HG03469 (cell line): ENCODE results near the gene STPG1.

ENCODE experiments used
- ATAC-seq: cut with Tn5 transposase; IDR thresholded peaks from one replicate; pipeline ENCODE4 v1.9.1; 2021; ENCODE audit warnings: mild to moderate bottlenecking, moderate library complexity, moderate number of reproducible peaks; ENCODE audit not compliant: unreplicated experiment

The STPG1 gene

GRCh38 chr1:24347159-24347934 lies 66.2 kb downstream of the STPG1 start:
- no peak for ATAC-seq

- ATAC-seq = no peak
These were observed 68.2 kb downstream of the STPG1 start for GRCh38 chr1:24345334-24345733.

DNA sequence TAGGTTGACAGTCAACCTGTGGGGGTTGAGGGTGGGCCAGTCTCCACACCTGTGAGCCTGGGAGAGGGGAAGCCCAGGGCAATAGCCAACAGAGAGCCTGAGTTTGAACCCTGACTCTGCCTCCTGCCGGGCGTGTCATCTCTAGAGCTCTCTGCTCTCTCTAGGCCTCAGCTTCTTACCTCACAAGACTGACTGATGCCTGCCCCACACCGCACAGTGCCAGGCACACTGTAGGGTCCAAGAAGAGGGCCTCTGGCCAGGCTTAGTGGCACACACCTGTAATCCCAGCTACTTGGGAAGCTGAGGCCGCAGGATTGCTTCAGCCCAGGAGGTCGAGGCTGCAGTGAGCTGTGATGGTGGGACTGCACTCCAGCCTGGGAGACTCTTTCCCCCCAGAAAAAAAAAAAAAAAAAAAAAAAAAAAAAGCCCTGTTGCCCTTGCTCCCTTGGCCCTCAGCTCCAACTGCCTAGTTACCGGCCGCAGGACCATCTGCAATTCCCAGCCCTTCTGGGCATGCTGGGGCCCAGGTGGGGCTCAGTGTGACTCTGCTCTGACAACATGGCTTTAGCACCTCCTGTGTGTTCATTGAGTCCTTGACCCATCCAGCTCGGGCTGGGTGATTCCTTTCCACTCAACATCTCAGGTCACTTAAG lies 69.4 kb downstream of the STPG1 start:
- ATAC-seq = no peak

DNA sequence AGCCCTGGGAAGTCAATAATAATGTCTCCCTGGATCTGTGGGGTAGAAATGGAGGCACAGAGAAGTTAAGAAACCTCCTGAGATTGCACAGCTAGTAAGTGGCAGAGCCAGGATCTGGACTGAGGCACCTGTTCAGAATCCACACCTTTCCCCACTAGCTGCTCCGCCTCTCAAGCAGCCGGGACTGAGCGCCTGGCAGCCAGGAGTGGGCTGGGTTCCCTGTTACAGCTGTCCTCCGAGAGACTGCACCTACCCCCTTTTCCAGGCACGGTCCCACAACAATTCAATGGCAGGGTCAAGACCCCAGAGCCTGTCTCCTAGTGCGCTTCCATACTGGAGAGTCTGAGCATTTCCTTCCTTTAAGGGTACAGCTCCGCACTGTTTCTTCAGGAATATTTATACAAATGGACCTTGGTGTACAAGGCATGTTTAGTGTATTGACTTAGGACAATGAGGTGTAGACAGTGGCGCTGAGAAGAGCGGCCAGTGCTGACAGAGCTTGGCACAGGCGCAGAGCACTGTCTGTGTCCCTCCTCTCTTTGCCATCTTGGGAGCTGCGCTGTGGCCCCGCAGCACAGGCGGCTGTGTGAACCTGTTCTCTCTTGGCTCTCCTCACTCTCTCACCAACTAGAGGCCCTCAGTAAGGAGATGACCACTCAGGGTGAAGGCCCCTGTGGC lies 70.0 kb downstream of the STPG1 start:
- no peak for ATAC-seq

DNA sequence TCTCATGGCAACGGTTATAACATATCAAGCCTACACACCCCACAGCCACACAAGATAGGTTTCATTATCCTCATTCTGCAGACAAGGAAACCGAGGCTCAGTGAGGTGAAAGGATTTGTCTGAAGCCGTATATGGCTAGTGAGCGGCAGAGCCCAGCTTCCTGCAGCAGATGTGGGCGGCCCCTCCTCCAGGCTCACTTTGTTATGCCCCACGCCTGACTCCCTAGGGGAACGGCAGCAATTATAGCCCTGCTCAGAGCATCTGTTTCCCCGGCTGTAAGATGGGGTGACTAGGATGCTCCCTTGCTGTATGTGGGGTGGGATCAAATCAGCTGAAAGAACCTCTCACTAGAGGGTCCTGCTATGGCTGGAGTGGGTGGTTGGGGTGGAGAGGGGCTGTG lies 72.3 kb downstream of the STPG1 start:
- ATAC-seq = no peak

GRCh38 chr1:24340770-24341169 lies 72.8 kb downstream of the STPG1 start:
- no peak for ATAC-seq

GRCh38 chr1:24339996-24340395 lies 73.6 kb downstream of the STPG1 start:
- no peak for ATAC-seq

- no peak for ATAC-seq
These were observed 75.1 kb downstream of the STPG1 start for GRCh38 chr1:24338447-24338846.

DNA sequence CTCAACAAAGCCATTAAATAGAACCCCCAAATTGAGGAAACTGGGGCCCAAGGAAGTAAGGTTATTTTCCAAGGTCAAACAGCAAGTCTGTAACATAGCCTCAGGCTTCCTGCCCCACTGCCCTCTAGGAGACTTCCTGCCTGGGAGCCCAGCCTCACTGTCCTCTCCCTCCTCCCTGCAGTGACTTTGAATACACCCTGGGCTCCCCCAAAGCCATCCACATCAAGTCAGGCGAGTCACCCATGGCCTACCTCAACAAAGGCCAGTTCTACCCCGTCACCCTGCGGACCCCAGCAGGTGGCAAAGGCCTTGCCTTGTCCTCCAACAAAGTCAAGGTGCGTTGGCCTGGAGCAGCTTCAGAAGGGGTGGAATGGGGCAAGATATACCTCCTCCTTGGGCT lies 76.1 kb downstream of the STPG1 start:
- no peak for ATAC-seq

GRCh38 chr1:24336075-24336474 lies 77.5 kb downstream of the STPG1 start:
- no peak for ATAC-seq

DNA sequence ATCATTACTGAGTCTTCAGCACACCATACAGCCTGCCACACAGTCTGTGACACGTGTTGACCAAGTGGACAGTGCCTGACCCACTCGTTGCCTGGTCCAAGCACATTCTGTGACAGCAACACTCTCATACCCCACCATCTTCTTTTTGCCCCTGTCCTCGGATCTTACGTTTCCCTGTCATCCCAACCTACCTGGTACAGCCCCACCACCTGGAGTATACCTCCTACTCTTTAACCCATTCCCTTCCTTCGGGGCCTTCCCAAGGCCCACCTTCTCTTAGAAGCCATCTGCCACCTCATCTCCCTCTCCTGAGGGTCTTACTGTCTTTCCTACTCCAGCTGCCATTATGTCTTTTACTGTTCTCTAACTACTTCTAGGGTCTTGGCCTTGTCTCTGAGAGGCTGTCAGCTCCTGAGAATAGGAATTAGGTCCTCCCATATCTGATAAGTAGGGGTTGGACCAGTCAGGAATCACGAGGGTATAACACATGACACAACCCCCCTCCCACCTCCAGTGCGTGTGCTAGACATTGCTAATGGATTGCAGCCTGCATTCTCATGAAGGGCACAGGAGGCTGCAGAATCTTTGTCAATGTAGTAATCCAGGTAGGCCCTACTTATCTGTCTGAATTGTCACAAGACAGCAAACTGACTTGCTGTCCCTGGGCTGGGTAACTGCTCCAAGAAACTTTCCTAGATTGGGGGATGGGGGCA lies 81.5 kb downstream of the STPG1 start:
- no peak for ATAC-seq

DNA sequence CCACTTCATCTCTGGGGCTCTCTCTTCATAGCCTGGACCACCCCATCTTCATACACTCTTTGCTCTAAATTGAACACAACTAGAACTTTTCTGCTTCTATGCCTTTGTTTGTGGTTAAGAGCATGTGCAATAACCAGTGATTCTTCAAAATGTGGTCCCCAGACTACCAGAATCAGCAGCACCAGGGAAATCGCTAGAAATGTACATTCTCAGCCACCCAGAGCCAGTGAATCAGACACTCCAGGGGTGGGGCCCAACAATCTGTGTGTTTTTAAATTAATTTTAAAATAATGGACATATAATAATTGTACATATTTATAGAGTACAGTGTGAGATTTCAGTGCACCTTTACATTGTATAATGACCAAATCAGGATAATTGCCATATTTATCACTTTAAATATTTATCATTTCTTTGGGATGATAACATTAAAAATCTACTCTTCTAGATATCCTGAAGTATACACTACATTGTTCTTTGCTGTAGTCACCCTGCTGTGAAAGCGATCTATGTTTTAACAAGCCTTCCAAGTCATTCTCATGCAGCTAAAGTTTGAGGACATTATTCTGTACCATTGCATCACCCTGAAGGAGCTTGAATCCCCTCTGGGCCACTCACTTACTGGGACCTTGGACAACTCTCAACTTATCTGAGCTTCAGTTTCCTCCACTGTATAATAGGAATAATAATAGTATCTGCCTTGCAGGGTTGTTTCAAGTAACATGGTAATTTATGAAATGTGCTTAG lies 83.6 kb downstream of the STPG1 start:
- ATAC-seq = no peak

DNA sequence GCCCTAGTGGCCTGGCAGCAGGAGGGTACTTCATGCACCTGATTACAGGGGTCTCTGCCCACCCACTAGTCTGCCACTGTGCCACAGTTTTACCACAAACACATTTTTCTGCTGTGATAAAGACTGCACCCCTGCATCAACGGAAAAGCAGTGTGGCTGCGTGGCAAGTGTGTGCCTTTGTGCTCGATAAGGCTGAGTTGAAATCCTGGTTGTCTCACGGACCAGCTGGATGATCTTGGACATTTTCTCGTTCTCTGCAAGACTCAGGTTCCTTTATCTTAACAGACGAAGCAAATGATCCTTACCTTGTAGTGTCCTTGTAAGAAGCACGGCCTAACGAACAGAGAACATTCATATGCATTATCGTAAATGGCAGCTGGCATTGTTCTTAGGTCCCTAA lies 84.3 kb downstream of the STPG1 start:
- ATAC-seq = no peak

DNA sequence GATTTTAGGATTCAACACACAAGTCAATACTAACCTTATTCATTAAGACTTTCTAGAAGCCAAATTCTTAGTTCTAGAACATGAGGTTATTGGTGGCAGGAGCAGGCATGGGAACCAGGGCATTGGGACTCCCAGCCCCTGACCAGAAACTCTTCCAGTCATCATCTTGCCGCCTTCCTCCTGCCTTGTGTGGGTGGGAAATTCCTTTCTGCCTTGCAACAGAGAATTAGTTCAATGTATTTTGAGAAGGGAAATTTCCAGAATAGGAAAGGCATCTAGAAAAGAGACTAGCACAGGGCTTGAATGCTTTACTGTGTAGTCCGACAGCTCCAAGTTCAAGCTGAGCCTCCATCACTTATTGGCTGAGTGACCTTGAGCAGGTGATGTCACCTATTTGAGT lies 85.7 kb downstream of the STPG1 start:
- no peak for ATAC-seq

GRCh38 chr1:24327486-24327885 lies 86.1 kb downstream of the STPG1 start:
- ATAC-seq = no peak

GRCh38 chr1:24325587-24326449 lies 87.8 kb downstream of the STPG1 start:
- no peak for ATAC-seq

DNA sequence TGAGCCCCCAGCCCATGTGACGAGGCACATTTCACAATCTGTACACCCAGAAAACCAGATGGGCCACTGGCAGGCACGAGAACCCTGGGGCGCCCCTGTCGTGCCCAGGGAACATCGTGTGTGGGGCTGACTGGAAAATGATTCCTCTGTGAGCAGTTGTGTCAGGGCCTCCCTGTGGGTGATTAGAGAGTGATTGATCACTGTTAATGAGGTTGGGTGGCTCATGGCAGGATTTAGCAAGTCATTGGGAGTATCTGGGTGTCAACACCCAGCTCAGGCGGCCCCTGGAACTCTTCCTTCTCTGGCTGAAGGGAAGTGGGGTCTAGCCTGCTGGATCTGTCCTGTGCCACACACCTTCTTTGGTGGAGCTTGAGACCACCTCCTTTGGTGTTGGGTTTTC lies 88.7 kb downstream of the STPG1 start:
- no peak for ATAC-seq

- no peak for ATAC-seq
These were observed 90.3 kb downstream of the STPG1 start for GRCh38 chr1:24323281-24323680.

- ATAC-seq = no peak
These were observed 91.0 kb downstream of the STPG1 start for GRCh38 chr1:24322470-24323177.
